GM12878 (cell line): ENCODE measurements around the gene EIF4EBP2. TPM values are rescaled to one million over a fixed set of nuclear protein-coding genes. Genes with fewer than 3 reads are reported as not detected.

Experiments
- ATF2 ChIP-seq: IDR thresholded peaks from 2 replicates; pipeline ENCODE4 v1.6.1; 2012; ENCODE audit warnings: low read length, inconsistent platforms
- ATF3 ChIP-seq: IDR thresholded peaks from 2 replicates; pipeline ENCODE4 v1.6.1; 2011; ENCODE audit warnings: low read depth, mild to moderate bottlenecking, low read length, moderate library complexity, borderline replicate concordance; ENCODE audit errors: extremely low read depth
- BACH1 ChIP-seq: fragments of 450-650 bp; IDR thresholded peaks from 2 replicates; pipeline ENCODE4 v1.6.1; 2017; ENCODE audit warnings: mild to moderate bottlenecking, borderline replicate concordance
- BHLHE40 ChIP-seq, 2 experiments: fragments of 450-650 bp in 1 of 2; IDR thresholded peaks; 2 replicates each; pipeline ENCODE4 v1.6.1; 2011 to 2017; ENCODE audit warnings: low read depth in 2 of 2, borderline replicate concordance in 1 of 2, improper control_type of control experiment in 1 of 2, low read length in 1 of 2, mild to moderate bottlenecking in 1 of 2
- EGR1 ChIP-seq, 2 experiments: IDR thresholded peaks; 1 replicate in 1 of 2; 2 replicates in 1 of 2; pipeline ENCODE4 v1.6.1; 2011 to 2012; ENCODE audit warnings: low read depth in 2 of 2, low read length in 2 of 2, borderline replicate concordance in 1 of 2, mild to moderate bottlenecking in 1 of 2, moderate library complexity in 1 of 2
- FOXK2 ChIP-seq: fragments of 450-650 bp; IDR thresholded peaks from 2 replicates; pipeline ENCODE4 v1.6.1; 2017; ENCODE audit warnings: mild to moderate bottlenecking, moderate library complexity
- GATAD2B ChIP-seq: fragments of 450-650 bp; conservative IDR thresholded peaks from 2 replicates; pipeline ENCODE4 v1.6.1; 2017; ENCODE audit warnings: low read depth, mild to moderate bottlenecking, moderate library complexity
- HDAC2 ChIP-seq: fragments of 200-600 bp; sonication (generic); IDR thresholded peaks from 2 replicates; pipeline ENCODE4 v1.6.1; 2017
- HDAC6 ChIP-seq: fragments of 200-600 bp; sonication (generic); IDR thresholded peaks from one replicate; pipeline ENCODE4 v1.8.0; 2017; ENCODE audit warnings: antibody characterized with exemption; ENCODE audit not compliant: unreplicated experiment
- IRF4 ChIP-seq: IDR thresholded peaks from 2 replicates; pipeline ENCODE4 v1.6.1; 2011; ENCODE audit warnings: low read depth, low read length
- KAT2A ChIP-seq: conservative IDR thresholded peaks from 2 replicates; pipeline ENCODE4 v1.6.1; 2011; ENCODE audit warnings: low read depth, low read length; ENCODE audit not compliant: control insufficient read depth
- MTA2 ChIP-seq: fragments of 450-650 bp; IDR thresholded peaks from 2 replicates; pipeline ENCODE4 v1.6.1; 2016; ENCODE audit warnings: low read depth, mild to moderate bottlenecking, moderate library complexity
- MYB ChIP-seq: fragments of 150-350 bp; IDR thresholded peaks from 2 replicates; pipeline ENCODE4 v1.6.1; 2014; ENCODE audit warnings: mild to moderate bottlenecking, low read depth, low read length, borderline replicate concordance
- MYC ChIP-seq: IDR thresholded peaks from 2 replicates; pipeline ENCODE4 v1.6.1; 2011; ENCODE audit warnings: mild to moderate bottlenecking, low read length, moderate library complexity, inconsistent platforms; ENCODE audit not compliant: insufficient read depth, insufficient replicate concordance, insufficient read length, severe bottlenecking
- NRF1 ChIP-seq: conservative IDR thresholded peaks from 2 replicates; pipeline ENCODE4 v1.6.1; 2011; ENCODE audit warnings: mild to moderate bottlenecking, low read depth, low read length, improper control_type of control experiment
- POU2F2 ChIP-seq: IDR thresholded peaks from 3 replicates; pipeline ENCODE4 v1.6.1; 2011; ENCODE audit warnings: low read depth, mild to moderate bottlenecking, low read length, borderline replicate concordance
- RB1 ChIP-seq: fragments of 450-650 bp; formaldehyde crosslinking; IDR thresholded peaks from 2 replicates; pipeline ENCODE4 v1.6.1; 2017; ENCODE audit warnings: mild to moderate bottlenecking, borderline replicate concordance
- TAF1 ChIP-seq: IDR thresholded peaks from 2 replicates; pipeline ENCODE4 v1.6.1; 2011; ENCODE audit warnings: mild to moderate bottlenecking, low read depth, low read length, borderline replicate concordance
- TCF7 ChIP-seq: IDR thresholded peaks from 2 replicates; pipeline ENCODE4 v1.6.1; 2014; ENCODE audit warnings: antibody characterized with exemption, borderline replicate concordance
- YBX1 ChIP-seq: fragments of 450-650 bp; IDR thresholded peaks from 2 replicates; pipeline ENCODE4 v1.6.1; 2016; ENCODE audit warnings: antibody characterized with exemption
- ZNF207 ChIP-seq: fragments of 450-650 bp; IDR thresholded peaks from 2 replicates; pipeline ENCODE4 v1.6.1; 2014; ENCODE audit warnings: antibody characterized with exemption, mild to moderate bottlenecking, borderline replicate concordance
- ZZZ3 ChIP-seq: IDR thresholded peaks from 2 replicates; pipeline ENCODE4 v1.6.1; 2011; ENCODE audit warnings: low read depth; ENCODE audit not compliant: control insufficient read depth, insufficient read length
- polyA plus RNA-seq, 11 experiments: library from polyadenylated mRNA; depleted of rRNA in 4 of 11; unstranded in 6 of 11; stranded (reverse) in 5 of 11; fragments of >200 nt; fragmentation: Nextera tagmentation in 4 of 11; fragmentation: Illumina TruSeq in 1 of 11; extraction: Ambion mirVana in 4 of 11; extraction: Trizol in 1 of 11; gene quantifications; 1 replicate in 1 of 11; 2 replicates in 10 of 11; pipeline versions ENCODE4 v1.2.1 to v1.2.3, GENCODE V29; 2011 to 2016; ENCODE audit warnings: inconsistent platforms in 2 of 11, missing spikeins in 2 of 11, low read depth in 1 of 11
- total RNA-seq, 4 experiments: library from RNA; depleted of rRNA in 3 of 4; stranded (reverse); fragments of >200 nt in 3 of 4; fragmentation: Illumina TruSeq in 1 of 4; extraction: Trizol in 1 of 4; gene quantifications; 2 replicates each; pipeline versions ENCODE4 v1.2.1 to v1.2.3, GENCODE V29; 2013 to 2021
- TF ChIP-seq, protein P1 (sequence below): IDR thresholded peaks from 2 replicates; pipeline ENCODE4 v1.6.1; 2011; ENCODE audit warnings: borderline replicate concordance, low read depth, mild to moderate bottlenecking, moderate library complexity, low read length; ENCODE audit not compliant: insufficient read depth, poor library complexity, severe bottlenecking

EIF4EBP2 gene
- total and polyA plus RNA-seq, 10 of the 15 experiments (the other 5 are each of a cell fraction or from before 2014, with no cell fraction given) = 14.4 to 51.3 (median 28.9) TPM

GRCh38 chr10:70381471-70382421 is 22.2 kb upstream of the EIF4EBP2 start (continued):
- no peak for TF ChIP-seq RB1
- TF ChIP-seq MTA2 = no peak
- no peak; the same call in 1 of the 2 replicates for TF ChIP-seq HDAC2
- 0 out of 2 replicates have a peak, but pooled peaks have one; percentile 7 for TF ChIP-seq IRF4
- no peak for TF ChIP-seq NRF1
- TF ChIP-seq FOXK2 = no peak
- TF ChIP-seq, protein P1, sequence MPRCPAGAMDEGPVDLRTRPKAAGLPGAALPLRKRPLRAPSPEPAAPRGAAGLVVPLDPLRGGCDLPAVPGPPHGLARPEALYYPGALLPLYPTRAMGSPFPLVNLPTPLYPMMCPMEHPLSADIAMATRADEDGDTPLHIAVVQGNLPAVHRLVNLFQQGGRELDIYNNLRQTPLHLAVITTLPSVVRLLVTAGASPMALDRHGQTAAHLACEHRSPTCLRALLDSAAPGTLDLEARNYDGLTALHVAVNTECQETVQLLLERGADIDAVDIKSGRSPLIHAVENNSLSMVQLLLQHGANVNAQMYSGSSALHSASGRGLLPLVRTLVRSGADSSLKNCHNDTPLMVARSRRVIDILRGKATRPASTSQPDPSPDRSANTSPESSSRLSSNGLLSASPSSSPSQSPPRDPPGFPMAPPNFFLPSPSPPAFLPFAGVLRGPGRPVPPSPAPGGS = no peak
- no peak for TF ChIP-seq POU2F2
- no peak for TF ChIP-seq ATF2
- TF ChIP-seq MYB = no peak
- 0 out of 3 replicates have a peak, but pooled peaks of 1 of the 2 experiments have one; percentile 12 for TF ChIP-seq EGR1 (IDR thresholded peaks at IDR 0.05; ENCODE audit: borderline replicate concordance in 1 of 2, low read depth in 2 of 2, low read length in 2 of 2)
- TF ChIP-seq TCF7 = no peak
- peak; percentile 4 for TF ChIP-seq MYC
- no peak for TF ChIP-seq TAF1
- no peak for TF ChIP-seq BACH1
- TF ChIP-seq HDAC6 = peak; percentile 24
- peak in 1 of 2 experiments; percentile 18; a peak in 1 of 4 replicates for TF ChIP-seq BHLHE40 (IDR thresholded peaks at IDR 0.05; ENCODE audit: borderline replicate concordance in 1 of 2, low read depth in 2 of 2, low read length in 1 of 2)
- TF ChIP-seq ZZZ3 = no peak
- no peak for TF ChIP-seq ATF3
- TF ChIP-seq ZNF207 = no peak
- no peak for TF ChIP-seq GATAD2B
- TF ChIP-seq YBX1 = no peak
- TF ChIP-seq KAT2A = no peak
